Measurements from ENCODE around the gene PRAC1.

PRAC1 gene

DNA sequence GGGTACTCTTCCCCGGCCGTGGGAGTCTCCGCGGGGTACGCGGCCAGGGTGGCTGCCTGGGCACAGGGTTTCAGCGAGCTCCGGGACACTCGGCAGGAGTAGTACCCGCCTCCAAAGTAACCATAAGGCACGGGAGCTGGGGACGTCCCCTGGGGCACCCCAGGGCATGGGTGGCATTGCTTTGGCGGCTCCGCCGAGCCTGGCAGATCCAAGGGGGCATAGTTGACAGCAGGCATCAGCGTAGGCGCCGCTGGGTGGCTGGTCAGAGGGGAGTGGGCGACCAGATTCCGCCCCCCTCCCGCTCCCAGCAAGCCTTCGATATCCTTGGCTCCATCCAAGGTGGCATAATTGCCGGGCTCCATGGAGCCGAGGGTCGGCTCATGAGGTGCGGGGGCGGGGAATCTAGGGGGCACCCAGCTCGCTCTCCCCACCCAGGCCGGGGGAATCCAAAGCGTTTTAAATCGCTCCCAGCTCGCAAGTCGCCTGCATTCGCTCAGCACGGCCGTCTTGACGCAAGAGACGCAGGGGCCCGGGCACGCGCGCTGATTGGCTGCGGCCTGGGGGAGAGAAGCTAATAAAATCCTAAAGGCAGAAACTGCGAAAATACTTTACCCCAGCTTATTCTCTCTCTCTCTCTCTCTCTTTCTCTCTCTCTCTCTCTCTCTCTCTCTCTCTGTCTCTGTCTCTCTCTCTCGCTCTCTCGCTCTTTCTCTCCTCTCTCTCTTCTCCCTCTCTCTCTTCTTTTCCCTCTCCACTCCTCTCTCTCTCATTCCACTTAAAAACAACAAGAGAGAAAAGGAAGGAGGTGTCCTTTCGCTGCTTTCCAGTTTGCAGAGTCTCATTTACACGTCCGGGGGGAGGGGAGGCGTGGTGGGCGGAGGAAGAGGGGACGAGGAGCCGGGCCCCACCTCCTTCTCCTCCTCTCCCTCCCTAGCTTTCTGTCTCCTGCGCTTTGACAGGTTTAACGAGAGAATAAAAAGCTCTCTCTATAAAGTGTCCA lies 6.2 kb upstream of the PRAC1 start, which contains the start of gene HOXB13:
Gene HOXB13 (minus strand): TSS at position 519 of the 1,000 bp plus-strand sequence. CDS start 157 bp downstream, at position 362.
- TF ChIP-seq, protein P1, sequence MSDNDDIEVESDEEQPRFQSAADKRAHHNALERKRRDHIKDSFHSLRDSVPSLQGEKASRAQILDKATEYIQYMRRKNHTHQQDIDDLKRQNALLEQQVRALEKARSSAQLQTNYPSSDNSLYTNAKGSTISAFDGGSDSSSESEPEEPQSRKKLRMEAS (IDR thresholded peaks at IDR 0.05), result no peak; the same call in none of the 2 replicates
- TF ChIP-seq USF1 (IDR thresholded peaks at IDR 0.05), result no peak
- TF ChIP-seq CEBPB (IDR thresholded peaks at IDR 0.05), result no peak
- TF ChIP-seq YY1 (IDR thresholded peaks at IDR 0.05; ENCODE audit: low read depth), result no peak
- TF ChIP-seq ZBTB7A (IDR thresholded peaks at IDR 0.05; ENCODE audit: low read depth), result peak; percentile 51; the same call in 1 of the 2 replicates
- no peak for TF ChIP-seq EP300 (IDR thresholded peaks at IDR 0.05; ENCODE audit: borderline replicate concordance)
- no peak for TF ChIP-seq REST (IDR thresholded peaks at IDR 0.05; ENCODE audit: low read depth)
- no peak; the same call in 1 of the 2 replicates for TF ChIP-seq EGR1 (IDR thresholded peaks at IDR 0.05)
- no peak for TF ChIP-seq RAD21 (IDR thresholded peaks at IDR 0.05; ENCODE audit: low read depth)
- TF ChIP-seq CREB1 (IDR thresholded peaks at IDR 0.05; ENCODE audit: low read depth), result peak; percentile 34; the same call in 1 of the 2 replicates
- peak; percentile 25; the same call in 1 of the 2 replicates for TF ChIP-seq TAF1 (IDR thresholded peaks at IDR 0.05; ENCODE audit: low read depth)
- TF ChIP-seq TEAD4 (IDR thresholded peaks at IDR 0.05), result no peak
- TF ChIP-seq NFIC (IDR thresholded peaks at IDR 0.05), result no peak
- no peak for TF ChIP-seq FOXM1 (IDR thresholded peaks at IDR 0.05; ENCODE audit: borderline replicate concordance, low read depth)
- 0 out of 2 replicates have a peak, but pooled peaks have one; percentile 32 for TF ChIP-seq TCF12 (IDR thresholded peaks at IDR 0.05; ENCODE audit: low read depth)

- TF ChIP-seq USF1 (IDR thresholded peaks at IDR 0.05) (no peak), RAD21 (IDR thresholded peaks at IDR 0.05; ENCODE audit: low read depth) (no peak), REST (IDR thresholded peaks at IDR 0.05; ENCODE audit: low read depth) (no peak), ZBTB7A (IDR thresholded peaks at IDR 0.05; ENCODE audit: low read depth) (no peak), FOXM1 (IDR thresholded peaks at IDR 0.05; ENCODE audit: borderline replicate concordance, low read depth) (no peak), NFIC (IDR thresholded peaks at IDR 0.05) (no peak), CEBPB (IDR thresholded peaks at IDR 0.05) (no peak), TCF12 (IDR thresholded peaks at IDR 0.05; ENCODE audit: low read depth) (no peak), TEAD4 (IDR thresholded peaks at IDR 0.05) (no peak), EGR1 (IDR thresholded peaks at IDR 0.05) (no peak), EP300 (IDR thresholded peaks at IDR 0.05; ENCODE audit: borderline replicate concordance) (no peak), TAF1 (IDR thresholded peaks at IDR 0.05; ENCODE audit: low read depth) (no peak)
- TF ChIP-seq, protein P1 (IDR thresholded peaks at IDR 0.05), result no peak
Observed at GRCh38 chr17:48727415-48728175, 5.3 kb upstream of the PRAC1 start.

DNA sequence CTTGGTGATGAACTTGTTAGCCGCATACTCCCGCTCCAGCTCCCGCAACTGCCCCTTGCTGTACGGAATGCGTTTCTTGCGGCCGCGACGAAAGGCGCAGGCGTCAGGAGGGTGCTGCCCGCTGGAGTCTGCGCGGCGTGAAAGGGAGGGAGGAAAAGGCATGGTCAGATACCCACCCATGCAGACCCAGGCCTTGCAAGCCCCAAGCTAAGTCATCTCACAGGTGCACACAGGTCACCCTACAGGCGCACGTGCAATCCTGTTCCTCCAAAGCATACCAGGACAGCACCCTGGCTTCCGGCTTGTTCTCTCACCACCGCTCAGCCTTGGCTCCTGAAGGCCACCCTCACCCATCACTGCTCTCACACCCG lies 4.6 kb upstream of the PRAC1 start:
- TF ChIP-seq YY1 (IDR thresholded peaks at IDR 0.05; ENCODE audit: low read depth) (no peak), TCF12 (IDR thresholded peaks at IDR 0.05; ENCODE audit: low read depth) (no peak), RAD21 (IDR thresholded peaks at IDR 0.05; ENCODE audit: low read depth) (no peak), NFIC (IDR thresholded peaks at IDR 0.05) (no peak), EGR1 (IDR thresholded peaks at IDR 0.05) (no peak), ZBTB7A (IDR thresholded peaks at IDR 0.05; ENCODE audit: low read depth) (no peak), TAF1 (IDR thresholded peaks at IDR 0.05; ENCODE audit: low read depth) (no peak), CREB1 (IDR thresholded peaks at IDR 0.05; ENCODE audit: low read depth) (no peak), USF1 (IDR thresholded peaks at IDR 0.05) (no peak), EP300 (IDR thresholded peaks at IDR 0.05; ENCODE audit: borderline replicate concordance) (no peak)
